ENCODE data around the gene GFOD1.
"Not testable (repeated sequence)": the region's sequence is repeated elsewhere in the genome, so short reads cannot be mapped to it uniquely, and the experiment has no call there.

Gene GFOD1

GRCh38 chr6:13445005-13445743 lies 42.2 kb downstream of the GFOD1 start:
- in situ Hi-C loops (cut with MboI; ENCODE audit: low sequenced_read_pairs) = no loop called here

- in situ Hi-C loops (cut with MboI; ENCODE audit: low sequenced_read_pairs) = no loop called here
Observed at GRCh38 chr6:13444604-13445003, 42.8 kb downstream of the GFOD1 start.

GRCh38 chr6:13443978-13444377 lies 43.4 kb downstream of the GFOD1 start:
- in situ Hi-C loops (cut with MboI; ENCODE audit: low sequenced_read_pairs) = not testable (repeated sequence)

- in situ Hi-C loops (cut with MboI; ENCODE audit: low sequenced_read_pairs) = no loop called here
Observed at GRCh38 chr6:13441778-13442177, 45.6 kb downstream of the GFOD1 start.

- in situ Hi-C loops (cut with MboI; ENCODE audit: low sequenced_read_pairs) = no loop called here
Observed at GRCh38 chr6:13439644-13440043, 47.8 kb downstream of the GFOD1 start.

GRCh38 chr6:13438126-13438525 lies 49.3 kb downstream of the GFOD1 start:
- in situ Hi-C loops (cut with MboI; ENCODE audit: low sequenced_read_pairs) = no loop called here

GRCh38 chr6:13437218-13437996 lies 50.0 kb downstream of the GFOD1 start:
- in situ Hi-C loops (cut with MboI; ENCODE audit: low sequenced_read_pairs) = no loop called here

GRCh38 chr6:13436399-13437217 lies 50.8 kb downstream of the GFOD1 start:
- in situ Hi-C loops (cut with MboI; ENCODE audit: low sequenced_read_pairs) = no loop called here

GRCh38 chr6:13435477-13436246 lies 51.7 kb downstream of the GFOD1 start:
- in situ Hi-C loops (cut with MboI; ENCODE audit: low sequenced_read_pairs) = no loop called here

- in situ Hi-C loops (cut with MboI; ENCODE audit: low sequenced_read_pairs) = no loop called here
Observed at GRCh38 chr6:13434777-13435176, 52.6 kb downstream of the GFOD1 start.

GRCh38 chr6:13434135-13434775 lies 53.1 kb downstream of the GFOD1 start:
- in situ Hi-C loops (cut with MboI; ENCODE audit: low sequenced_read_pairs) = not testable (repeated sequence)

GRCh38 chr6:13433709-13434121 lies 53.7 kb downstream of the GFOD1 start:
- in situ Hi-C loops (cut with MboI; ENCODE audit: low sequenced_read_pairs) = no loop called here

GRCh38 chr6:13432526-13433184 lies 54.7 kb downstream of the GFOD1 start:
- in situ Hi-C loops (cut with MboI; ENCODE audit: low sequenced_read_pairs) = no loop called here

GRCh38 chr6:13431861-13432465 lies 55.4 kb downstream of the GFOD1 start:
- in situ Hi-C loops (cut with MboI; ENCODE audit: low sequenced_read_pairs) = no loop called here

GRCh38 chr6:13431059-13431656 lies 56.2 kb downstream of the GFOD1 start:
- in situ Hi-C loops (cut with MboI; ENCODE audit: low sequenced_read_pairs) = no loop called here

- in situ Hi-C loops (cut with MboI; ENCODE audit: low sequenced_read_pairs) = no loop called here
Observed at GRCh38 chr6:13429406-13429753, 58.0 kb downstream of the GFOD1 start.

GRCh38 chr6:13428583-13429405 lies 58.6 kb downstream of the GFOD1 start:
- in situ Hi-C loops (cut with MboI; ENCODE audit: low sequenced_read_pairs) = no loop called here

Data from HL-60/S4 treated with retinoic acid at 250 ng/mL for 4 days and 3 days (cell line).